T-helper 1 cell treated with Interleukin-12 subunit alpha and Interleukin-12 subunit beta and Interleukin-4 antibody, amounts not matched to agents 30 μg/mL and 1 μg/mL, for 36 hours (primary cell): ENCODE data around the gene ST14.
"Not testable (repeated sequence)": the region's sequence is repeated elsewhere in the genome, so short reads cannot be mapped to it uniquely, and the experiment has no call there.

Experiments used
- H3K27ac Mint-ChIP-seq: one replicate; pipeline ENCODE4 v1.8.0; 2021; ENCODE audit warnings: mild to moderate bottlenecking, mixed read lengths
- H3K27me3 Mint-ChIP-seq: one replicate; pipeline ENCODE4 v1.8.0; 2021; ENCODE audit warnings: low read depth, mixed read lengths
- H3K36me3 Mint-ChIP-seq: one replicate; pipeline ENCODE4 v1.8.0; 2021; ENCODE audit warnings: low read depth, mixed read lengths
- H3K4me1 Mint-ChIP-seq: one replicate; pipeline ENCODE4 v1.8.0; 2021; ENCODE audit warnings: low read depth, mixed read lengths
- H3K4me3 Mint-ChIP-seq: one replicate; pipeline ENCODE4 v1.8.0; 2021; ENCODE audit warnings: mild to moderate bottlenecking, moderate library complexity, mixed read lengths
- H3K9me3 Mint-ChIP-seq: one replicate; pipeline ENCODE4 v1.8.0; 2021; ENCODE audit warnings: mixed read lengths

ST14 gene

GRCh38 chr11:130251763-130252162 is 92.2 kb downstream of the ST14 start:
- H3K4me3 Mint-ChIP-seq, H3K27me3 Mint-ChIP-seq: not testable (repeated sequence)

More at GRCh38 chr11:130251763-130252162, 92.2 kb downstream of the ST14 start:
- H3K4me1 Mint-ChIP-seq = peaks cover 19% of the 10 kb centered on the region
- H3K9me3 Mint-ChIP-seq = peaks cover 26% of the 10 kb centered on the region
- H3K27ac Mint-ChIP-seq = not testable (repeated sequence)
- H3K36me3 Mint-ChIP-seq = peaks cover 40% of the 10 kb centered on the region
